ENCODE measurements around the gene NEFH. TPM values are rescaled to one million over a fixed set of nuclear protein-coding genes. Genes with fewer than 3 reads are reported as not detected.

Gene NEFH
- total RNA-seq, 1 experiment from 2014 or later, result not detected

GRCh38 chr22:29499852-29500251, 19.8 kb downstream of the NEFH start:
- Mint-ChIP-seq H3K4me3 (ENCODE audit: low read depth, unreplicated experiment) (no peak overlapping the region), H3K27me3 (ENCODE audit: unreplicated experiment) (no peaks in the 10 kb centered on the region), H3K36me3 (ENCODE audit: insufficient read depth, unreplicated experiment) (peaks cover 17% of the 10 kb centered on the region), H3K9me3 (ENCODE audit: low read depth, unreplicated experiment) (peaks cover 2% of the 10 kb centered on the region), H3K4me1 (ENCODE audit: low read depth, unreplicated experiment) (peaks cover 9% of the 10 kb centered on the region), H3K27ac (ENCODE audit: unreplicated experiment) (no peak overlapping the region)
- no peak for TF ChIP-seq CTCF (IDR thresholded peaks at IDR 0.05; ENCODE audit: unreplicated experiment)
- no peak for DNase-seq
- no TSS peak for BruUV-seq (replicated peaks)
- CTCF ChIA-PET, result no interaction called here
- intact Hi-C loops (cut with micrococcal nuclease; ENCODE audit: unreplicated experiment), result no loop called here

GRCh38 chr22:29503811-29504372, 23.9 kb downstream of the NEFH start:
- TF ChIP-seq CTCF (IDR thresholded peaks at IDR 0.05; ENCODE audit: unreplicated experiment), result no peak

GRCh38 chr22:29509298-29509697, 29.3 kb downstream of the NEFH start:
- Mint-ChIP-seq H3K4me1 (ENCODE audit: low read depth, unreplicated experiment) (no peaks in the 10 kb centered on the region), H3K4me3 (ENCODE audit: low read depth, unreplicated experiment) (no peak overlapping the region), H3K27ac (ENCODE audit: unreplicated experiment) (no peak overlapping the region), H3K27me3 (ENCODE audit: unreplicated experiment) (no peaks in the 10 kb centered on the region), H3K9me3 (ENCODE audit: low read depth, unreplicated experiment) (no peaks in the 10 kb centered on the region), H3K36me3 (ENCODE audit: insufficient read depth, unreplicated experiment) (peaks cover 15% of the 10 kb centered on the region)
- intact Hi-C loops (cut with micrococcal nuclease; ENCODE audit: unreplicated experiment), result no loop called here
- BruUV-seq (replicated peaks), result no TSS peak
- TF ChIP-seq CTCF (IDR thresholded peaks at IDR 0.05; ENCODE audit: unreplicated experiment), result no peak
- CTCF ChIA-PET, result no interaction called here
- DNase-seq, result no peak

More at GRCh38 chr22:29503811-29504372, 23.9 kb downstream of the NEFH start:
- H3K36me3 Mint-ChIP-seq (ENCODE audit: insufficient read depth, unreplicated experiment), result peaks cover 22% of the 10 kb centered on the region
- no peak for DNase-seq
- H3K4me1 Mint-ChIP-seq (ENCODE audit: low read depth, unreplicated experiment), result peaks cover 9% of the 10 kb centered on the region
- intact Hi-C loops (cut with micrococcal nuclease; ENCODE audit: unreplicated experiment), result no loop called here
- no peaks in the 10 kb centered on the region for H3K9me3 Mint-ChIP-seq (ENCODE audit: low read depth, unreplicated experiment)
- no peak overlapping the region for H3K4me3 Mint-ChIP-seq (ENCODE audit: low read depth, unreplicated experiment)
- BruUV-seq (replicated peaks), result no TSS peak
- CTCF ChIA-PET, result interaction anchor here (0.6 to 1.4 kb wide), 3 partner anchors 21 to 185 kb away, joined by 3 to 6 read pairs (median 4); no protein-coding TSS in a partner anchor
- H3K27me3 Mint-ChIP-seq (ENCODE audit: unreplicated experiment), result no peaks in the 10 kb centered on the region
- no peak overlapping the region for H3K27ac Mint-ChIP-seq (ENCODE audit: unreplicated experiment)

GRCh38 chr22:29509815-29510214, 29.8 kb downstream of the NEFH start:
- no peaks in the 10 kb centered on the region for H3K27me3 Mint-ChIP-seq (ENCODE audit: unreplicated experiment)
- H3K4me3 Mint-ChIP-seq (ENCODE audit: low read depth, unreplicated experiment), result no peak overlapping the region
- peaks cover 15% of the 10 kb centered on the region for H3K36me3 Mint-ChIP-seq (ENCODE audit: insufficient read depth, unreplicated experiment)
- CTCF ChIA-PET, result interaction anchor here (1.5 kb wide), 1 partner anchor 12 kb away, joined by 3 read pairs; no protein-coding TSS in a partner anchor
- no peak overlapping the region for H3K27ac Mint-ChIP-seq (ENCODE audit: unreplicated experiment)
- no peaks in the 10 kb centered on the region for H3K9me3 Mint-ChIP-seq (ENCODE audit: low read depth, unreplicated experiment)
- no peak for TF ChIP-seq CTCF (IDR thresholded peaks at IDR 0.05; ENCODE audit: unreplicated experiment)
- BruUV-seq (replicated peaks), result no TSS peak
- intact Hi-C loops (cut with micrococcal nuclease; ENCODE audit: unreplicated experiment), result no loop called here
- H3K4me1 Mint-ChIP-seq (ENCODE audit: low read depth, unreplicated experiment), result no peaks in the 10 kb centered on the region
- DNase-seq, result no peak

Data from Calu3 (cell line).